Hypothalamus (tissue), 51 donors: Measurements from ENCODE around the gene RASA4B.
"Not testable (repeated sequence)": the region's sequence is repeated elsewhere in the genome, so short reads cannot be mapped to it uniquely, and the experiment has no call there.

Source experiments
- DNase-seq, 51 donors: peaks; one replicate each; lab custom pipeline; 2025; lab: John Stamatoyannopoulos, UW

RASA4B gene

DNA sequence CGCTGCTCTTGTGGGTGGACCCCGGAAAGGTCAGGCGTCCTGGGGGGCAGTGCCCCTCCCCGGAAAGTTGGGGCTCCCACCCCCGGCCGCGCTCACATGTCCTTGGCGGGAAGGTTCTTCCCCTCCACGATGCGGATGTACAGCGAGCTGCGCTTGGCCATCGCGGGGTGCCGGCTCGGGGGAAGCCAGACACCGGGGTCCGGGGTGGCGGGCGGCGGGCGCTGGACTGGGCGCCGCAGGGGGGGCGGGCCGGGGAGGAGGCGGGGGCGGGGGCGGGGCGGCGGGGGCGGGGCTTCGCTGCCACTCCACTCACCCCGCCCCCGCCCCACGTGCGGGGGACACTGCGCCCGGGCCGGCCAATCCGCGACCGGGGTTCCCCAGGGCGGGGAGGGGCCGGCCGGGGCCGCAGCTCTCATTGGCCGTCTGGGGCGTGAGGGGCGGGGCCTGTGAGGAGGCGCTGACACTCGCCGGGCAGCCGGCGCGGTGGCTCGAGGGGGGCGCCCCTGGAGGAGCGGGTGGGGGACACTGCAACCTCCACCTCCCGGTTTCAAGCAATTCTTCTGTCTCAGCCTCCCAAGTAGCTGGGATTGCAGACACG, at the start of gene RASA4B:
Gene RASA4B, minus strand, starts transcription at position 228 of the 598 bp plus-strand sequence. Its CDS starts 67 bp downstream, at position 161.
- not testable (repeated sequence) for DNase-seq

DNA sequence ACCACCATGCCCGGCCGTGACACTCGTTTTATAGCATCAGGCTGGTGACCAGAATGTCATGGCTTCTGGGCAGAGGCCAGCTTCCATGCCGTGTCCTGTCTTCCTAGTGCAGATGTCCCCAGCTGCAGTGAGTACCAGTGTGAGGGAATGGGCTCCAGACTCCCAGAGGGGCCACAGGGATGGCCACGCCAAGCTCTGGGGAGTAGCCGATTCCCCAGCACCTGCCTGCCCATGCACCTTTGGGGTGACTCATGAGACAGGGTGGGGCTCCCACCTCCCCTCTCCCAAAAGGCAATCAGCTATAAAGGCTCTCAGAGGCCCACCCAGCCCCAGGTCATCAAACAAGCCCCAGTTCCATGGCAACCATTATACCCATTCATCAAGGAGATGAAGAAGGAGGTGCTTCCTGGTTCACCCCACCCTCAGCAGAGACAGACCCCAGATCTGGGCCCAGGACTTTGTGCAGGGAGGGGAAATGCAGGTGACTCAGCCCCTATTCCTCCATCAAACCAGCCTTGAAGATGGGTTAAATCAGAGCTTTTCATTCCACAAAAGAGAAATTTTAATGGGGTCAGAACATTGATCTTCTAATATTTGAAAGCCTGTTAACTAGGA, 33.3 kb upstream of the RASA4B start, which contains the start of gene SPDYE2:
Gene SPDYE2, plus strand, starts transcription at position 419 of the 615 bp plus-strand sequence. CDS start 2,030 bp downstream, outside the sequence.
- not testable (repeated sequence) for DNase-seq

DNA sequence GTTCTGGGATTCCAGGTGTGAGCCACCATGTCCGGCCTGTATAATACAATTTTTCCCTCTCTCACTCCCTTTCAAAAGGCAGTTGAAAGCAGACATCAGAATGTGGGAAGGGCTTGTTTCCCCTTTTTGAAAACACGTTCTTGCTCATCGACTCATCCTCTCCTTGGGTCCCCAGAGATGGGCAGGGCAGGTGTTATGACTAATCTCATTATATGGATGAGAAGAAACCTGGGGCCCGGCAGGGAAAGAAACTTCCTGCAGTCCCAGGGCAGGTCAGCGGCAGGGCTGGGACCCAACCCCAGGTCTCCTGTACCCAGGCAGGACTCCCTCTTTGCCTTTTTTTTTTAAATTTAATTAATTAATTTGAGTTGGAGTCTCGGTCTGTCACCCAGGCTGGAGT, 28.8 kb upstream of the RASA4B start:
- DNase-seq: not testable (repeated sequence)

DNA sequence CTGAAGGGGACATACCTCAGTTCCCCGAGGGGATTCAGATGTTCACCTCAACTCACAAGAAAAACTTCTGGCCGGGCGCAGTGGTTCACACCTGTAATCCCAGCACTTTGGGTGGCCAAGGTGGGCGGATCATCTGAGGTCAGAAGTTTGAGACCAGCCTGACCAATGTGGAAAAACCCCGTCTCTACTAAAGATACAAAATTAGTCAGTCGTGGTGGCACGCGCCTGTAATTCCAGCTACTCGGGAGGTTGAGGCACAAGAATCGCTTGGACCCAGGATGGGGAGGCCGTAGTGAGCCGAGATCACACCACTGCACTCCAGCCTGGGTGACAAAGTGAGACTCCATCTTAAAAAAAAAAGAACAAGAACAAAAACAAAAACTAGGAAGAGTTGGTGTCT, 27.7 kb upstream of the RASA4B start:
- not testable (repeated sequence) for DNase-seq

DNA sequence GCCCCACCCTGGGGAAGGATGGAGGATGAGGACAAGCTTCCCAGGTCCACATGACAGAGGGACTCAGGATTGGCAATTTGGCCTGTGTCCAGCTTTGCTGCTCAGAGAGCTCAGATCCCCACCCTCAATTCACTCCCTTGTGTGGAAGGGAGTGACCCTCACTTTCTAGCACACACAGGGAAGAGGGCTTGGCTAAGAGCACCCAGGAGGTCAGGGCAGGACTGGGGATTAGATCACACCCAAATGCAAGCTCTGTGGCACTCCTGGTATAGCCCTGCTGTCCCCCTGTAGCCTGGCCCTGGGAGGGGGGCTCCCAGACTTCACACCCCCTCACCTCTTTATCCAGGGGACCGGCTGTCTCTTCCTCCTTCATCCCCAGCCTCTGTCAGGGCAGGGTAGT, 26.8 kb upstream of the RASA4B start:
- DNase-seq: not testable (repeated sequence)

DNA sequence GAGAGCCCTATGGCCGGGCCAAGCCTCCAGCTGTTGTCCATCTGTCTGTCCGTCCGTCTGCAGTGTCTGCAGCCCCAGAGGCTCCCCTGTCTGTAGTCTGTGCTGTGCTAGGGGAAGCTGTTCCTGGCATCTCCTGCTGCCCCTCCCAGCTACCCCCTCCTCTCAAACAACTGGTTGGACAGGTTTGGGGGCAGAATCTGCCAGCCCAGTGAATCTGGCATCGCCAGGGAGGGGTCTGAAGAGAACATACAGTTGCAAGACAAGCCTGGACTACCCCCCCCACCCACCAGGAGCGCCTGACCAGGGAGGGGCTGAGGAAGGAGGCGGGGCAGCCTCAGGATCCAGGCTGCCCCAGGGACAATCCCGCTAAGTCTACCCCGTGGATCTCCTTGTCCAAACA, 26.0 kb upstream of the RASA4B start, which contains the start of gene UPK3BL2:
Gene UPK3BL2, minus strand, starts transcription at position 101 of the 400 bp plus-strand sequence. Its CDS starts 60 bp downstream, at position 41.
- DNase-seq: not testable (repeated sequence)

DNA sequence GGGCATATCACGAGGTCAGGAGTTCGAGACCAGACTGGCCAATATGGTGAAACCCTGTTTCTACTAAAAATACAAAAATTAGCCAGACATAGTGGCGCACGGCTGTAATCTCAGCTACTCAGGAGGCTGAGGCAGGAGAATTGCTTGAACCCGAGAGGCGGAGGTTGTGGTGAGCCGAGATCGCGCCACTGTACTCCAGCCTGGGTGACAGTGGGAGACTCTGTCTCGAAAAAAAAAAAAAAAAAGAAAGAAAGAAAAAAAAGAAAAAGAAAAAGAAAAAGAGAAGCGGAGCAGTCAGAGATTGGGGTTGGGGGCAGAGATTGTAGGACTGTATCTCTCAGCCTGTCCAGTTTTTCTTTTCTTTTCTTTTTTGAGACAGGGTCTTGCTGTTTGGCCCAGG, 25.2 kb upstream of the RASA4B start:
- not testable (repeated sequence) for DNase-seq

DNA sequence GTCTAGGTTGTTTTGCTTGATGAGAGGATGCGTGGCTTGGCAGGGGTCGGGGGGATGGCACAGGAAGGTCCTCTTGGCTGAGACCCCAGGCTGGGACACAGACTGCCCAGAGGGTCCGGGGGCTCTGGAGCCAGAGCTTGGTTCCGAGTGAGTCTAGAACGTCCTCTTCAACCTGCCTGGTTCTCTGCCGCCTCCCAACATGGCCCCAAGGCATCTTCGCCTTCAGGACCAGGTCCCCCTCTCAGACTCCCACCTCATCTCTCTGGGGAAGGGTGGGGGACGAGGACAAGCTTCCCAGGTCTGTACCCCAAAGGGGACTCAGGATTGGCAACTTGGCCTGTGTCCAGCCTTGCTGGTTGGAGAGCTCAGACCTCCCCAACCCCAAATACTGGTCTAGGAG, 24.5 kb upstream of the RASA4B start:
- DNase-seq: not testable (repeated sequence)

DNA sequence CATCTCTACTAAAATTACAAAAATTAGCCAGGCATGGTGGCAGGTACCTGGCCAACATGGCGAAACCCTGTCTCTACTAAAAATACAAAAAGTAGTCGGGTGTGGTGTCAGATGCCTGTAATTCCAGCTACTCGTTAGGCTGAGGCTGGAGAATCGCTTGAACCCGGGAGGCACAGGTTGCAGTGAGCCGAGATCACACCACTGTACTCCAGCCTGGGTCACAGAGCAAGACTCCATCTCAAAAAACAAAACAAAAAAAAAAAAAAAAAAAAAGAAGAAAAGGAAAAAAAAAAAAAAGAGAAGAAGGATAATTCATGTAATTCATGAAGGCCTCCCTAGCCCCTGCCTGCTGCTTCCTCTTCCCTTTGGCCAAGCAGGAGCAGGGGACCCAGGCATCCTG, 23.0 kb upstream of the RASA4B start:
- not testable (repeated sequence) for DNase-seq

DNA sequence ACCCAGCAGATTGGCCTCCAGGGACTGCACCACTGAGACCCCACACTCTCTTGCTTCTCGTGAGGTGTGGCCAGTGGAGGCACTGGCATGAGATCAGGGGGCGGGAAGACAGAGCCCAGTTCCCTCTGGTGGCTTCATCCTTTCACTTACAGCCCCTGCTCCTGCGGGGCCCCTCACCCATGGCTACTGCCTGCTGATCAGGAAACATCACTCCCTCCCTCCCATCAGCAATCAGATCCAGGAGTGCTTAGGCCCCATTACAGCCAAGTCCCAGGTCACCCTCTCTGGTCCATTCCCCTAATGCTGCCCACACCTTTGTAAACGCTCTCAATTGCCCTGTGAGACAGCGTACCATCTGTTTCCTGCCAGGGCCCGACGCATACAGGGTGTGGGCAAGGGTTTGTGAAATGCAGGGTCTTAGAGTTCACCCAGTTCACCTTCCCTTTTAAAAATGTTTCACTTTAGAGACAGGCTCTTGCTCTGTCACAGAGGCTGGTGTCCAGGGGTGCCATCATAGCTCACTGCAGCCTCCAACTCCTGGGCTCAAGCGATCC, 17.6 kb upstream of the RASA4B start:
- not testable (repeated sequence) for DNase-seq

DNA sequence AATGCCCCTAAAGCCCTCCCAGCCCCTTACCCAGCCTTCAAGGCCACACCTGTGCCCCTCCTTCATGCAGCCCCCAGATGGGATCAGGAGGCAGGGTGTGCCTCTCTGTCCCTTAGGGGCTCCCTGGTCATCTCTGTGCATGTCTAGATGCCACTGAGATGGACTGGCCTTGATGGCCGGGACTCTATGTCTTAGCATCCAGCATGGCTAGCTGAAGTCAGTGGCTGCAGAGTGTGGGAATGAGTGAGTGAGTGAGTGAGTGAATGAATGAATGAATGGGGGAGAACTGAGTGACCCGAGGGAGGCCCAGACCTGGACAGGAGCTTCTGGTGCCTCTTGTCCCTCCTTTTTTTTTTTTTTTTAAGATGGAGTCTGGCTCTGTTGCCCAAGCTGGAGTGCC, 14.6 kb upstream of the RASA4B start:
- DNase-seq: not testable (repeated sequence)

DNA sequence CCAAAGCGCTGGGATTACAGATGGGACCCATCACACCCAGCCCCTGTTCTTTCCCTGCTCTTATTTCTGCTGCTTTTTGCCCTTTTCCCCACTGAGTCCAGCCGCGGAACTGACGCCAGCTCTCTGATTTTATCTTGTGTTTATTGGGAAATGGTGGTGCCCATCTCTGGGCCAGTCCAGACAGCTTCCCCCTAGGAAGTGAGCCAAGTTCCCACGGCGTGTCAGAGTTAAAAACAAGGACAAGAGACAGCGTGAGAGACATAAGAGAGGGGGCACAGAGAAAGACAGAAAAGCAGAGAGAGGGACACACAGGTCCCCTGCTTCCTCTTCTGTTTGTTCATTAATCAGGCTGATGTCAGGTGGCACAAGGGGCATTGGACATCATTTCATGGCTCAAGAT, 14.0 kb upstream of the RASA4B start:
- not testable (repeated sequence) for DNase-seq

DNA sequence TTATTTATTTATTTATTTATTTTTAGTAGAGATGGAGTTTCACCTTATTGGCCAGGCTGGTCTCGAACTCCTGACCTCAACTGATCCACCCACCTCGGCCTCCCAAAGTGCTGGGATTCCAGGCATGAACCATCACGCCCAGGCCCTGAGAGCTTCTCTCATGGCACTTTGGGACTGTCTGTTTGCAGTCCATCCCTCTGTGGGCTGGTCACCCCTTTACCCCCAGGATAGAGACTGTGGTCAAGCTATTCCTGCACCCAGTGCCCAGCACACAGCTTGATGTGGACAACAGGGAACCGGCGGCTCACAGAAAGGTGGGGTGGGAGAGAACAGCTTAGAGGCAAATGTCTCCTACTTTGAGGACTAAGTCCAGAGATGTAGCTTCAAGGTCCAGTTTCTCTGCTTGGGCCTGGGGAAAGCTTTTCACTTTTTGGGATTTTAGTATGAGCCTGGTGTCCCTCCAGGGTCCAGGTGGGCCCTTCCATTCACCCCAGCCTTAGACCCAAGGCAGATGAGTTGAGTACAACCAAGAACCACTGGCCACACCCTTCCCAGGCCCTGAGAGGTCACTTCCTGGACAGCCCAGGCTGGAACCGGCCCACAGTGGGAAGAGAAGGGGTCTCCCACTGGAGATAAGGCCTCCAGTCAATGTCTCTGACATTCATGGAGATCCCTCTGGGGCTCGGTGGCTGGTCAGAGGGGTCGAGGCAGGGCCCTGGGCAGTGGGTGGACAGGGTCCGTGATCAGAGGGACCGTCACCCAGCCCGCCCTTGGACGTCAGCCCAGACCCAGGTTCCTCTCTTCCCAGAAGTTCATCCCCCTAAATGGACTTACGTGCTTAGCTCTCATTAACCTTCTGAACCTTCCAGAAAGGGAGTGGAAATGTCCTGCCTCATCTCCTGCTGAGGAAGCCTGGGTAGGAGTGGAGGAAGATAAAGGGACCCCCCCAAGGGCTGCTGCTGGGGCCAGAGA, 10.5 kb upstream of the RASA4B start:
- DNase-seq: not testable (repeated sequence)

DNA sequence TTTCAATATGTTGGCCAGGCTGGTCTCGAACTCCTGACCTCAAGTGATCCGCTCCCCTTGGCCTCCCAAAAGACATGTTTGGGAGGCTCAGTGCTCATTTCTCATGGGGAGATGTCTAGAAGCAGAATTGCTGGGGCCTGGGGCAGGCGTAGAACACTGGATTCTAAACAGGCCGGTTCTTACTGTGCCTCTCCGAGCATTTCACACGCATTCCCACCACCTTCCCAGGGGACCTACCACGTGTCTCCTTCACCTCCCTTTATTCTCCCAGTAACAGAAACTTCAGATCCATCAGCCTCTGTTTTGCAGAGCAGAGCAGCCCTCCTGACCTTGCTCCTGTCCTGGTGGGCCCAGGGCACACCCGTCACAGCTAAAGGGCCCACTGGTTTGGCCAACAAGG, 9.6 kb upstream of the RASA4B start:
- DNase-seq: not testable (repeated sequence)

DNA sequence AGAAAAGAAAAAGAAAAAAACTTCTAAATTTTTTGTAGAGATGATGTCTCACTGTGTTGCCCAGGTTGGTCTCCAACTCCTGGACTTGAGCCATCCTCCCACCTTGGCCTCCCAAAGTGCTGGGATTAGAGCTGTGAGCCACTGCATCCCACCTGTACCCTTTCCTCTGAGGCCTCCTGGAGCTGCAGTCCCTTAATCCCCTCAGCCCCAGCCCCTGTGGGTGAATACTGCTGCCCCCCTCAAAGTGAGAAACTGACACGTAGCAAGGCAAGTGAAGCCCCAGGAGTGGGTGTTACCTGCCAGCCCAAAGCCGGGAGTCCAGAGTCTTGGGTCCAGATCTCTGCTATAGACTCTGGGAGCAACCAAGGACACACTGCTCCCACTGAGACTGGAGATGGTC, 7.2 kb upstream of the RASA4B start:
- not testable (repeated sequence) for DNase-seq

DNA sequence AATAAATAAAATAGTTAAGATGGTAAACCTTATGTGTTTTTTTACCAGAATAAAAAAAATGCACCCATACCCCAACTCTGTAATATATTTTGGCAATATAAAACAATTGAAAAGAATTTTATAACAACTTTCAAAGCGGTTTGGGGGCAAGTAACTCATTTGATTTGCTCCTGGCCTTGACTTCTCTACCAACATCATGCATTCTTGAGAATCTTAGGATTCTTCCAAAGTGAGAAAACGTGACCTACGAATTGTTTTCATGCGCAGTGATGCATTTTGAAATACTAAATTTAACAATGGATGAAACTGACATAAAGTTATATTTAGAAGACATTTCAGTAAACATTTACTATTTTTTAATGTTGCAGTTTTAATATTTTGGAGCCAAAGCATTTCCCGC, 3.2 kb upstream of the RASA4B start:
- DNase-seq: not testable (repeated sequence)

DNA sequence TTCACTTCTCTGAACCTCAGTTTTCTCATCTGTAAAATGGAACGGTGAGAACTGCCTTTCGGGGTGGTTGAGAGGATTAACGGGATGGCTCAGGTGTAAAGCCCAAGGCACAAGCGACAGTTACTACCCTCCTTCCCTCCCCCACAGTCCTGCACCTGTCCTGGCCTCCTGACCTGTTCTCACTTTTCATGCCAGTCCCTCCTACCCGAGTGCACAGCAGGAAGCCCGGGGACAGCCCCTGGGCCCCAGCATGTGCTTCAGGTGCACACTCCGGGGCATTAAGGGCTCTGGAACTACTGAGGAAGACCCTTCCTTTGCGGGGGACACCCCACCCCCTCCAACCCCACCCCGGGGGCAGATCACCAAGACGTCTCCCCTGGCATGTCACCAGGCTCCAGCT, 626 bp downstream of the RASA4B start:
- DNase-seq: not testable (repeated sequence)

DNA sequence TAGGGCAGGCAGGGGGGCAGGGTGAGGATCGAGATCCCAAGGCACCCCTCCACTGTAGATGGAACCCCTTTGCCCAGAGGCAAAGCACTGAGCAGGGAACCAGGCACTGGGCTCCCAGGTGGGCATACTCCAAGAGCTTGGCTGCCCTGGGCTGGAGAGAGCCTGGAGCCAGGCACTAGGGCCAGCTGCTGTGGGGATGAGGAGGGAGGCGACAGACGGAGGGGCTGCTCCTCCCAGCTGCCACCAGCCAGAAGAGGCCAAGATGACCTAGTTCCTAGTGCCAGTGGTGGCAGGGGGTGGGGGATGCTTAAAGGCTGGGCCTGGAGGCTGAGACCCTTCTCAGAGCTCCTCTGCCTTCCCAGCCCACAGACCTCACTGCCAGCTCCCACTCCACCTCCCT, 1.7 kb downstream of the RASA4B start:
- DNase-seq: not testable (repeated sequence)

DNA sequence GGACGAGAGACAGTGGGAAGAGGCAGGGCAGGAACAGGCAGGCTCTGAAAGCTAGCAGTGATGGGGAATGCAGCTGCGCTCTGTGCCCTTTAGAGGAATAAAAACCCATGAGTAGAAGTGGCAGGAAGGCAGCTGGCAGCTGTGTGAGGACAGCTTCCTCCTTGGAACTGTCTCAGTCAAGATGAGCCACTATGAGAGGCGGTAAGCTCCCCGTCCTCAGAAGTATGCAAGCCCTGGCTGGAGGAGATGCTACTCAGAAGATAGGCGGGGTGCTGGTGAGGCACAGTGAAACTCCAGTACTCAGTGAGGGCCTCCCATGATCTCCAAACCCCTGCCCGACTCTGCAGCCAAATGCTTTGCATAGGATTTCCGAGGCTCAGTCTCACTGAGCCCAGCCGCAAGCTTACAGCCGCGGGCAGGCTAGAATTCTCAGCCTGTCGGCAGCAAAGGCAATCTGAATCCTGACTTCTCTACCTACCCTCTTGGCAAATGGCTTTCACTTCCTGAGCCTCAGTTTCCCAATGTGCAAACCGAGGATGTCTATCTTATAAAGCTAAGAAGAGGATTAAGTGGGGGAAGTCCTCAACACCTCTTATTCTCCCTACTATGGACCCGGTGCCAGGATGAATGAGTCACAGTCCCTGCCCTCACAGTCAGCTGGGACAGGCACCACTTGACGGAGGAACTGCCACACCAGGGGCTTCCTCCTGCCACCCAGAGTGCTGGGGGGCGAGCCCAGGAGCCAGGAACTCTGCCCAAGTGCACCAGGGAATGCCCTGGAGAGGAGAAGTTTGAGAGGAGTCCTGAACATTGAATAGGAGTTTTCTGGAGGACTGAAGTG, 2.5 kb downstream of the RASA4B start:
- not testable (repeated sequence) for DNase-seq
